GM12891 (cell line): ENCODE measurements around the gene ZDHHC9.
"Not testable (repeated sequence)": the region's sequence is repeated elsewhere in the genome, so short reads cannot be mapped to it uniquely, and the experiment has no call there.

Experiments used
- PAX5 ChIP-seq: IDR thresholded peaks from 2 replicates; pipeline ENCODE4 v1.6.1; 2011; ENCODE audit warnings: low read length, moderate library complexity, mild to moderate bottlenecking; ENCODE audit not compliant: insufficient read depth, severe bottlenecking
- POLR2A ChIP-seq: IDR thresholded peaks from 2 replicates; pipeline ENCODE4 v1.6.1; 2011; ENCODE audit warnings: low read depth, low read length, control low read depth
- POLR2AphosphoS5 ChIP-seq: IDR thresholded peaks from 2 replicates; pipeline ENCODE4 v1.6.1; 2011; ENCODE audit warnings: low read depth, low read length, control low read depth
- POU2F2 ChIP-seq: IDR thresholded peaks from 2 replicates; pipeline ENCODE4 v1.6.1; 2011; ENCODE audit warnings: low read depth, mild to moderate bottlenecking, control low read depth, low read length, moderate library complexity
- SPI1 ChIP-seq: IDR thresholded peaks from 2 replicates; pipeline ENCODE4 v1.6.1; 2011; ENCODE audit warnings: low read depth, low read length, control low read depth
- TAF1 ChIP-seq: IDR thresholded peaks from 2 replicates; pipeline ENCODE4 v1.6.1; 2011; ENCODE audit warnings: low read depth, low read length, control low read depth

- not testable (repeated sequence) for TF ChIP-seq POLR2AphosphoS5, POLR2A, TAF1, SPI1, PAX5, POU2F2
Measured at GRCh38 chrX:129851825-129852224, 8.1 kb upstream of the ZDHHC9 start.
